GM19025 (cell line): ENCODE results near the gene TXNRD1.
A peak's percentile ranks its signal among the peaks of the same experiment; 100 is the strongest.

Source experiments
- ATAC-seq: cut with Tn5 transposase; IDR thresholded peaks from one replicate; pipeline ENCODE4 v1.9.1; 2021; ENCODE audit warnings: mild to moderate bottlenecking, low read depth, moderate library complexity; ENCODE audit not compliant: unreplicated experiment

TXNRD1 gene

DNA sequence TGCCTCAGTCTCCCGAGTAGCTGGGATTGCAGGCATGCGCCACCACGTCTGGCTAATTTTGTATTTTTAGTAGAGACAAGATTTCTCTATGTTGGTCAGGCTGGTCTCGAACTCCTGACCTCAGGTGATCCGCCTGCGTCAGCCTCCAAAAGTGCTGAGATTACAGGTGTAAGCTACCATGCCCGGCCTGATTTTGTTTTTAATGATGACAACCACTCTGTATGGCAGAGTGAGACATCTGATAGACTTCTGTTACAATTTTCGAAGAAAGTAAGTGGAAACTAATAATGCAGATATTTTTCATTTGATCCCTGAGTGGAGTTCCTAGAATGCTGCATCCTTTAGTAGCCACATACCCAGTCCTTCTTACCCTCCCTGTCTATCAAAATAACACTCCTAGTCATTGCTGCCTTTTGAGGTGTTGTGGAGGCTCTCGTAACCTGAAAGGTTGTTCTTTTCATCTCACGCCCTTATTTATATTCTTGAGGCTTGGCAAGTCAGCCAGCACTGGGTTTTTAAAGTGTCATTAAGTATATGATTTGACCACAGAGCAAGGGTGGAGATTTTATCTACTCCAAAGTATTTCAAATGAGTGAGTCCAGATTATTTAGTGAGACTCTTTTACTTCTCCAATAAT, 82.0 kb downstream of the TXNRD1 start:
- ATAC-seq = no peak

DNA sequence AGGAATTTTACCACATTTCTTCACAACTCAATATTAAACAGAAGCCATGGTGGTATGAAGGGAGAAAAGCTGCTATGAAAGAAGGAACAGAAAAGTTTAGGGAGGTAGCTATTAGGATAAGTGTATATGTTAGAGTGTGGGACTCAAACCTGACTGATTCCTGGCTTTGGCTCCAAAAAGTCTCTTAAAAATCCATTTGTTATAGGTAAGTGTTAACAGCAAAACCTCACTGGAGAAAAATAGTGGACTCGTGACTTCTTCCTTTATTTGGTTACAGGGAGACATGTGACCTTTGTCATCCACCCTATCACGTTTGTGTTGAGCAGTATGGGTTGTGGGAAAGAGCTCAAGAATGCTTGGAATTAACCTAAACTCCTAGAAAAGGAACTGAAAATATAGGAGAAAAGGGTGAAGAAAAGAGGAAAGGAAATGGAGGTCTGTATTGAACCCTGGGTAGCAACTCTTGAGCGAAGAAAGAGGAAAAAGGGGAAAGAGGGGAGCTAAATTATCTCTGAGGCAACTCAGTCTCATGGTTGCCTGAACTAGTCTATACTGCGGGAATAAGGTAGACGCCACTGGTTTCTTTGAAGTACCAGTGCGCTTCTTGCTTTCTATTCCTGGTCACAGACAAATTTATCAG, 84.4 kb downstream of the TXNRD1 start:
- ATAC-seq = no peak

- peak; percentile 97 for ATAC-seq
These were observed 88.1 kb downstream of the TXNRD1 start, which contains the start of gene EID3 for GRCh38 chr12:104303538-104304151. Gene EID3 (plus strand): TSS chr12:104303739. CDS start chr12:104303935, 196 bp downstream.

GRCh38 chr12:104304261-104305009, 88.9 kb downstream of the TXNRD1 start:
- no peak for ATAC-seq

DNA sequence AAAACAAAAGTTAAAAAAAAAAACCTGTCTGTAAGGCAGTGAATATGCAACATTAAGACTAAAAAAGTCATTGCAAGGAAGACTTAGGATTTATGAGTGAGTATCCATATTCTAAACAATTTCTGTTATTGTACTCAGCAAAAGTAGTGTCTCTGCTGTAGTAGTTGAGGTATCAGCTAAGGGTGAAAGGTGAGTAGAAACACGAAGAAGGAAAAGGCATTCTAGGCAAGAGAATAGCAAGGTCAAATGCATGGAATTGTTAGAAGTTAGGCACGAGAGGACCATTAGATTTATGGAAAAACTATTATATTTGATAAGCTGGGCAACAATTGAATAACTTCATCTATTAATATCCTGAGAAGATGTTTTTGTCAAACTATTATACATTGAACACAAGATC, 89.8 kb downstream of the TXNRD1 start:
- ATAC-seq = no peak

GRCh38 chr12:104306376-104306775, 90.8 kb downstream of the TXNRD1 start:
- no peak for ATAC-seq

DNA sequence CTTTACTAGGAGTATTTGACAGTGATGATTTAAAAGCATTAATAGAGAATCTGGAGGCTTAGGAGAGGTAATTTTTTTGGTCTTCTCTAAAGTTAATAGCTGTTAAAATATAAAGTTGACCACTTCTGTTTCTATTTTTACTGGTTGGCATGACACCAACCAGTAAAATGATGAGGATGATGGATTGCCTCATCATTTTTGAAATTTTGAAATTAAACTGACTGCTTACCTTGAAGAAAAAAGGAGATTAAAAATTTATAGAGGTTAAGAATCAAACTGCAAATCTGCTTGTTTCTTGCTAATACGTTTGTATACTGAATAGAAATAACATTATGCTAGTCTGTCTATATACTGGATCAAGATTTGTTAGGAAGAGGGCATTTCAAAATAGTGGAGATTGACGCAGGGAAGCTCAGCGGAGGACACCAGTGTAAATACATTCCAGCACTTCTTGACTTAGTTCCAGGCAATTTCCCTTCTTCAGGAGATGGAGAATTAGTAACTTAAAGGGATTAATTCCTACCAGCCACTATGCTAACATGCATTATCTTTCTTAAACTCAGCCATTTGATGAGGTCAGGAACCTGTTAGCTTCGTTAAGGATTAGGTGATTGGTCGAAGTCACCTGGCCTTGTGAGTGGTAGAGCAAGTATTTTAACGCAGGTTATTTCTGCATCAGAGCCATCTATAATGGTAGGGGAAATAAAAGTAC, 91.5 kb downstream of the TXNRD1 start:
- ATAC-seq = no peak

- no peak for ATAC-seq
These were observed 92.0 kb downstream of the TXNRD1 start for GRCh38 chr12:104307655-104308000.

DNA sequence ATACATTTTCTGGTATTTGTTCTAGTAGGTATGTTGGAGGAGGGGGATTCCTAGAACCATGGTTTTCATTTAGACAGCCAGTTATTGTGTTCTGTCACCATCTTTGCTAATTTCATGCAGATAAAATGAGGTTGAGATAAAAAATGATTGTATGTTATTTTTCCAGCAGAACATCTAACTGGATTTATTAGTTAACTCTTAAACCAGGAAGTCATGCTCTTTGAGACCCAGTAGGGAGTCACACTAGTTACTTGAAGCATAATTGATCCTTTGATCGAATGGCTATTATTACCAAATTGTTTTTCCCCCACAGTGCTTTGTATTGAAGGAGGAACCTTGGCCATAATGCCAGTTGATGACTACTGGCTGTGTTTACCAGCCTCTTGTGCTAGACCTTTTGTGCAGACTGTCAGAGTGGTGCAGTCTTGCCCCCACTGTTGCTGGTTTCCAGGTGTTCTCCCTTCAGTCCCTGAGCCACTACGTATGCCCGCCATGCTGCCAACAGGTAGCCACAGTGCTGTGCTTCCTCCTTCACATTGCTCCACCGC, 93.9 kb downstream of the TXNRD1 start:
- no peak for ATAC-seq

GRCh38 chr12:104310751-104311633, 95.4 kb downstream of the TXNRD1 start:
- ATAC-seq = no peak

DNA sequence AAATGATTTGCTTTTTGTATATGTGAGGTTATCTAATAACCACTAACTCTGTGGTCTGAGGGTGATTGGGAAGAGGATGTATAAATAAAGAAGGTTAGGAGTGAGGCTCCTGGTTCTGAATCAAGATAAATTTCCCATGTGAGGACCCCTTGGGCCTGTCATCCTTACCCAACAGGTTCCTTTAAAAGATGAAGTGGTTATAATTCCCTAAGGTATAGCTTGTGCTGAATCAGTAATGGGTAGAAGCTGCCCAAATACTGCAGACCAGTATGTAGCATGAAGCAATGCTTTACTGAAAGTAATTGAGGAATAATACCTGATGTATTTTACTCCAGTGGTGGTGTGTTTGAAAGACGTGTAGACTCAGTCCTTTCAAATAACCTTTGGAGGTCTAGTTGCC, 96.6 kb downstream of the TXNRD1 start:
- no peak for ATAC-seq

GRCh38 chr12:104312654-104313053, 97.1 kb downstream of the TXNRD1 start:
- ATAC-seq = no peak

GRCh38 chr12:104313568-104314241, 98.1 kb downstream of the TXNRD1 start:
- ATAC-seq = no peak

DNA sequence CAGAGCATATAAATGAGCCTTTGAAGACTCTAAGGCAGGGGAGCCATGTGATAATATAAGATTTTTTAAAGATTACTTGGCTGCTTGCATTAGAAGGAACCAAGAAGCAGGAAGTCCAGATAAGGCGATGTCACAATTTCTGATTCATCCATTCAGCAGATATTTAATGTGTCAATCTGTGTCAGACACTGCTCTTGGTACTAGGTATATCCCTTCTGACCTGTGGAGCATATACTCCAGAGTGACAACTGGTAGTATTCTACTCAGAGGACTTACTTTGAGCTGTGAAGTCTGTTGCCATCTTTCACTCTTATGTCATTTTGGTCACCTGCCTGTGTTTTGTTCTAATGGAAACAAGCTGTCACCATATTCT, 98.6 kb downstream of the TXNRD1 start:
- no peak for ATAC-seq

DNA sequence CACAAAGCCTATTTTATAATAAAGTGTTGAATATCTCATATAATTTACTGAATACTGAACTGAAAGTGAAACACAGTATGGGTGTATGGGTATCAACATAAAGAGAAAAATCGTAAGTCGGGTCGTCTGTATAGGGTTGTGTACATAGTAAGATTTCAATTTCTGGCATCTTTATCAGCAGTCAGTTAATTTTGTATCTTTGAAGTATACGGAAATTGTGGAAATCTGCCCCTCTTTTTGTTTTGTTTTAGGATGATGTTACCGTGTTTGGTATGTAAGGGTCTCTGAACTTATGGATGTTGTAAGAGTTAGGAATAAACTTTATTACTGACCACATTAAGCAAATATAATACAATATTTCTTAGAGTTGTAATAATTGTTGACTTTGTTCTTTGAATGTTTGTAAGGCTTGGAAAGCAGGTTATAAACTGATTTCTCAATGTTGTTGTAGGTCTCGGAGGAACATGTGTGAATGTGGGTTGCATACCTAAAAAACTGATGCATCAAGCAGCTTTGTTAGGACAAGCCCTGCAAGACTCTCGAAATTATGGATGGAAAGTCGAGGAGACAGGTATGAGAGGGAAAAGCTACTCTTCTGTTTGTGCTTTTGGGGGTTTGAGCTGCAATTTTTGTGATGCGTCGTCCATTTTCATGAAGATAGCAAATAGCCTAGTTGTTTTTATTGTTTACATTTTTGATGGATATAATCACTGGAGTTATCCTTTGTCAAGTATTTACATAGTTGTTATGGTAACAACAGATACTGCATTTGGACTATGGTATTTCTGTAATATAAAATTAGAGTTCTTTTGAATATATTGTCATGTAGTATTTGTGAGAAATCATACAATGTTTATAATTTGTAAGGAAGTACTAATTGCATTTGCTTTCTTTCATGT, 100.0 kb downstream of the TXNRD1 start:
- no peak for ATAC-seq

- ATAC-seq = no peak
These were observed 101.4 kb downstream of the TXNRD1 start for GRCh38 chr12:104316936-104317335.

DNA sequence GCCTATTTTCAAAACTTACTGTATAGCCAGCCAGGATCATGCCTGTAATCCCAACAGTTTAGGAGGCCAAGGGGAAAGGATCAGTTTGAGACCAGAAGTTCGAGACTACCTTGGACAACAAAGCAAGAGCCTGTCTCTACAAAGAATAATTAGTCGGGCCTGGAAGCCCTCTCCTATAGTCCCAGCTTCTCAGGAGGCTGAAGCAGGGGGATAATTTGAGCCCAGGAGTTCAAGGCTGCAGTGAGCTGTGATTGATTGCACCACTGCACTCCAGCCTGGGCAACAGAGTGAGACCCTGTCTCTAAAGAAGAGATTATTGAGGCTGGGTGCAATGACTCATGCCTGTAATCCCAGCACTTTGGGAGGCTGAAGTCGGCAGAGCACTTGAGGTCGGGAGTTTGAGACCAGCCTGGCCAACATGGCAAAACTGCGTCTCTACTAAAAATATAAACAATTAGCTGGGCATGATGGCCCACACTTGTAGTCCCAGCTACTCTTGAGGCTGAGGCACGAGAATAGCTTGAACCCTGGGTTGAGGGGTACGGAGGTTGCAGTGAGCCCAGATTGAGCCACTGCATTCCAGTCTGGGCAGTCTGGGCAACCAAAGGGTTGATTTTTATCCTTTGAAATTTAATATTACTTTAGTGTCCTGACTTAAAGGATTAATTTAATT, 102.1 kb downstream of the TXNRD1 start:
- ATAC-seq = no peak
